Stimulated activated CD4-positive, alpha-beta T cell treated with anti-CD3 and anti-CD28 coated beads, Interleukin-12 subunit alpha, Interleukin-12 subunit beta, amount 100 ng/mL, for 48 hours (primary cell): Measurements from ENCODE around the gene USP22.

Experiments used
- DNase-seq, 3 donors: peaks; one replicate each; pipeline ENCODE4 v3.0.0-alpha.2; 2020; ENCODE audit warnings: low read depth in 2 of 3, low spot score in 1 of 3

Gene USP22

DNA sequence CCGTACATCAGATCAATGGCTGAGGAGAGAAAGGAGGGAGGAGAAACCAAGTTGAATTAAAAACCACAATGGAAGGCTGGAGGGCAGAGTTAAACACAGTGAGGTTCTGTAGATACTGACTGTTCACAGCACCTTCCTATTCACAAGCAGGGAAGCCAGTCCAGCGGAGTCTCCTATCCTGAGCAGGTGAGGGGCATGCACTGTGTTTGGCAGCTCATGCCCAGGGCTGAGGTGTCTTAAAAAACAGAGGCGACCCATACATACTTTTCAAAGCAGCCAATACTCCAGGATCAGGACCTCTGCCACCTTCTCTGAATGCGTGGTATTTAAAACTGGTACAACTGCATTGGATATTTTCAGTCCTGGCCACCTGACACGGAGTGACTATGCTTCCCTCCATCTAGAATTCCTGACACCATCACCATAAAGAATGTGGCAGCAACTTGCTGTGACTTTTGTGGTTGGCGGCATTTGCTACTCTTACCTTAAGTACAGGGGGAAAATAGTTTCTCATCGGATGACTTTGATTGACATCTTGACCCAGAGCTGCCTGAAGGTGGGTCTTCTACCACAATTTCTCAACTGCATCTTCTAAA, 21.5 kb downstream of the USP22 start:
- no peak for DNase-seq

DNA sequence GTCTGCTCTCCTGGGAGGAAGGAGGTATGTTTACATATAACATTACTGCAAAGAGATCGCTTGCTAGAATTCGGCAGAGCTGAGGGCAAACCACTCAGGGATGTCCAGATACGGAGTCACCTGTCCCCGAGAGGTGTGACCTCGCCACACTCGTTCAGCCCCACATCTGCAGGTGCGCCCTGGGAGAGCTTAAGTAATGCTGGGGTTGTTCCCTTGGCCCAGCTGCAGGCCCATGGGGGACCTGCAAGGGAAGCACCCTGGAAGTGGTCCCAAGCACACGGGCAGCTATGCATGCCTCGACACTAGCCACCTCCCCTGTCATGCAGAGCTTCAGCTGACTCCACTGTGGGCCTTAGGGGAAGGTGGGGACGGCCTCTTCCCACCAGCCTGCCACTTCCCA, 22.2 kb downstream of the USP22 start:
- no peak for DNase-seq

GRCh38 chr17:21019976-21020586, 22.7 kb downstream of the USP22 start:
- DNase-seq, result no peak

- no peak for DNase-seq
Observed at GRCh38 chr17:21018894-21019293, 23.9 kb downstream of the USP22 start.

DNA sequence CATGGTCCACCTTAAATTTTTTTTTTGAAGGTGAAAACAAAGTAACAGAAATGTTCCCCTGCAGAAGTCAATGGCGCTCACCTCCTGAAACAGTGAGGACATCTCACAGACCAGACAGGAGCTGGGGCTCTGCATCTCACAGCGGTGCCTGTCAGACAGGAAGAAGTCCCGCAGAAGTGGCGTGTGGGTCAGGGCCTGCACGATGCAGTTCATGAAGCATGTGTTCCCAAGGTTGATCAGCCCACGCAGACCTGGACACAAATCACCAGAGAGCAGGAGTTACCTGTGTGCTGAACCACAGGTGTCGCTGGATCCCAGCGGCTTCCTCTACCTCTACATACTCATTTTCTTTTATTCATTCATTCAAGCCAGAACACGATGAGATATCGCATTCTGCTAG, 24.9 kb downstream of the USP22 start:
- no peak for DNase-seq

GRCh38 chr17:21017256-21017655, 25.6 kb downstream of the USP22 start:
- no peak for DNase-seq

- no peak for DNase-seq
Observed at GRCh38 chr17:21016826-21017225, 26.0 kb downstream of the USP22 start.

DNA sequence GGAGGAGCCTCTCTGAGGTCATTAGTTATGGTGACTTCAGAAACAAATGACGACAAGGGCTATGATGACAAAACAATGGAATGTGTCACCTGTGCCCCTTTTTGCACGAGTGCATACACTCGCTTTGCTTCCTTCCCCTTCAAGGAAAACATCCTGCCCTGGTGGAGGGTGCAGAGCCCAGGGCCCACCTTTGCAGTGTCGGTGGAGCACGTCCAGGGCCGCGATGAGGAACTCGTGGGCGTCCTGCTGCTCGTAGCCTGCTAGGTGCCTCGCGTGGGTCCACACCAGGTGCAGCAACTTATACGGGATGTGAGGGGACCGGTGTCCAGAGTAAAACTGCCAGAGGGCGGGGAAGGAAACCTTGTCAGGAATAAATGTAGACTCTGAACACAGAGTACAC, 27.2 kb downstream of the USP22 start:
- DNase-seq, result no peak

DNA sequence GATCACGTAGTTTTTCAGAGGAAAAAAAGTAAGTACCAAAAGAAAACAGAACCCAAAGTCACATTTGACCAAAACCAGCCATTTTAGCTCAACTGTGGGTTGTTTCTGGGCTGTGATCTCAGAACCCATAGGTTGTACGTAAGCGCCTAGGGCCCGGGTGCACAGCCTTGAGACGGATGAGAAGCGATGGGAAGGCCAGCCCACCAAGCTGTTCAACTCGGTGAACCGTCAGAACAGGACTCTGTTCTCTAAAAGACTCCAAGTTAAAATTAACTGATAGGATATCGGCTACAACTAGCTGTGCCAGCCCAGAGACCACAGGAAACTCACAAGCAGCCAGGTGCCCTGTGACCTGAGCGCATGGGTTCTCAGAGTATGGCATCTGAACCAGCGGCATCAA, 28.3 kb downstream of the USP22 start:
- no peak for DNase-seq

GRCh38 chr17:21013983-21014382, 28.8 kb downstream of the USP22 start:
- no peak for DNase-seq

DNA sequence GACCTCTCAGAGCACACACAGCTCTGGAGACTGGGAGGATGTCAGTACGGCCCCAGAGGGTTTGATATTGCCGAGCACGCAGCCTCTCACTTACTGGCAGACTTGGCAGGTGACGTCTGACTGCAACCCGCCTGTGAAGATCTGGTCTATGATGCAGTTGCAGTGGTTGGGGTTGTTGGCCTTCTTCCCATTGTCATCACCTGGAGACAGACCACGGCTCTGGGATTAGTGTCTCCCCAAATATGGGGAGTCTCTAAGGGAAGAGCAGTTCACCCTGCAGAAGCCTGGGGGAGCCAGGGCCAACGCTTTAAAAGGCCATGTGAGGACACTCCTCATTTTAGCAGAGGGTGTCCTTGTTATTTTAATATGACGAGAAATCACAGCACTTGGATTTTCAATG, 30.1 kb downstream of the USP22 start:
- no peak for DNase-seq

DNA sequence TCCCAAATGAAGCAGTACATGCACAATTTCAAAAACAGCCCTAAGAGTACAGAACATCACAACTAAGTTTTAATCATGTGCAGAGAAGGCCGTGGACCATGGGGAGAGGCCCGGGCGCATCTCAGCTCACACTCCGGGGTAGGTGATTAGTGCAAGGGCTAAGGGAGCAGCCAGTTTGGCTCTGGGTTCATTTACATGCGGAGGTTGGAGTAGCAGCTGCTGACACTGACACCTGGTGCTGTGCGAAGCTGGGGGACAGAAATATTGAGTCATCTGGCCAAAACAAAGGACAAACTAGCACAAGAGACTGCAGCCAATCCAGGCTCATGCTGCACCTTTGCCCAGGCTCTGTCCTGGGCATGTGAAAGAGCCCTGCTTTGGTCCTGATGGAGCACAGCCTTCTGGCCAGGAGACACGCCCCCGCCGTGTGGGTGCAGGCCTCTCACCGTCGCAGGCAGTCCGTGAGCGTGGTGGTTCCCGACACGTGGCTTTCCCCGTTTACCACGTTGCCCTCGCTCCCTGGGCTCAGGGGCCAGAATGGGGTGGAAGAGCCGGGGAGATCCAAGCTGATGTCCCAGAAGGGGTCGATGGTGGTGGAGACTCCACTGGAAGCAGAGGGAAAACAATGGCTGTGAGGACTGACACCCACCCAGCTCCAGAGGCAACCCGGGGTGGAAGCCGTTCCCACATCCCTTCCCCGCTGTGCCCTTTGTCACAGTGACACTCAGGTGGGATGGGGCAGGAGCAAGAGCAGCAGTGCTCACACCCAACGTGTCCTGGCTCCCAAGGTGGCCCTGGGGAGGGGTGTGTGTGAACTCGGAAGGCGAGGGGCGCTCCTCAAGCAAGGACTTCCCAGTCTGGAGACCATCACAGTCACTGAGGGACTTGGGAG, 31.9 kb downstream of the USP22 start:
- DNase-seq, result no peak

- DNase-seq, result no peak
Observed at GRCh38 chr17:21008992-21009671, 33.7 kb downstream of the USP22 start.

DNA sequence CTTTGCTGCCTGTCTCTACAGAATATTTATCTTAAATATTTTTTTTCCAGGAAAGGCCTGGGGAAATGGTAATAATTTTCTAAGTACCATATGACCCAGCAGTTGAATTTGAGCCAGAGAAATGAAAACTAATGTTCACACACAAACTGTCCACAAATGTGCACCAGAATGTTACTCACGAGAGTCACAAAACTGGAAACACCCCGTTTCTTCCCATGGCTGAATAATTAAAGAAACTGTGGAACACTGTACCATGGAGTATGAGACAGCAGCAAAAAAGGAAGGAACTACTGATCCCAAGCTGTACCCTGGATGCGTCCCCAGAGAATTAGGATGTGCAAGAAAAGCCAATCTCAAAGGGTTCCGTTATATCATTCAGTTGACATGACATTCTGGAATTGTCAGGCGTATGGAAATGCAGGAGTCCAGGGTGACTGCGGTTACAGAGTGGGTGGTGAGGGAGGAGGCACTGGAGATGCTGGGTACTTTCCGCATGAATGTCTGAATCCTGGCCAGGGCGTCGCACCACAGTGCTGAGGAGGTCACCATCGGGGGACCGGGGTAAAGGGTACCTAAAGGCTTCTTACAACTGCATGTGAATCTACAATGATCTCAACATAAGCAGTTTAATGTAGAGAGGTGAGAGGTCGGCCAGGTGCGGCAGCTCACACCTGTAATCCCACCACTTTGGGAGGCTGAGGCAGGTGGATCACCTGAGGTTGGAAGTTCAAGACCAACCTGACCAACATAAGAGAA, 34.5 kb downstream of the USP22 start:
- no peak for DNase-seq

GRCh38 chr17:21007646-21008045, 35.2 kb downstream of the USP22 start:
- no peak for DNase-seq

DNA sequence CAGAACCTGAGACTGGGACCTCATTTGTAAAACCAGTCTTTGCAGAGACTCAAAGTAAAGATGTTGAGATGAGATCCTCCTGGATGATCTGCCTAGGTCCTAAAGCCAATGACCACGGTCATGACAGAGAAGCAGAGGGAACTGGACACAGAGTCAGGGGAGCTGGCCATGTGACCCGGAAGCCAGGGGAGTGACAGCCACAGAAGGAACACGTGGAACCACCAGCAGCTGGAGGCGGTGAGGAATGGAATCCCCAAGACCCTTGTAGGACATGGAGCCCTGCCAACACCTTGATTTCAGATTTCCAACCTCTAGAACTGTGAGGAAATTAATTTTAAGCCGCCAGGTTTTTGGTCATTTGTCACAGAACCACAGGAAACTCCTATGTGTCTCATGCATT, 37.0 kb downstream of the USP22 start:
- DNase-seq, result no peak

- no peak for DNase-seq
Observed at GRCh38 chr17:21005367-21005766, 37.4 kb downstream of the USP22 start.

DNA sequence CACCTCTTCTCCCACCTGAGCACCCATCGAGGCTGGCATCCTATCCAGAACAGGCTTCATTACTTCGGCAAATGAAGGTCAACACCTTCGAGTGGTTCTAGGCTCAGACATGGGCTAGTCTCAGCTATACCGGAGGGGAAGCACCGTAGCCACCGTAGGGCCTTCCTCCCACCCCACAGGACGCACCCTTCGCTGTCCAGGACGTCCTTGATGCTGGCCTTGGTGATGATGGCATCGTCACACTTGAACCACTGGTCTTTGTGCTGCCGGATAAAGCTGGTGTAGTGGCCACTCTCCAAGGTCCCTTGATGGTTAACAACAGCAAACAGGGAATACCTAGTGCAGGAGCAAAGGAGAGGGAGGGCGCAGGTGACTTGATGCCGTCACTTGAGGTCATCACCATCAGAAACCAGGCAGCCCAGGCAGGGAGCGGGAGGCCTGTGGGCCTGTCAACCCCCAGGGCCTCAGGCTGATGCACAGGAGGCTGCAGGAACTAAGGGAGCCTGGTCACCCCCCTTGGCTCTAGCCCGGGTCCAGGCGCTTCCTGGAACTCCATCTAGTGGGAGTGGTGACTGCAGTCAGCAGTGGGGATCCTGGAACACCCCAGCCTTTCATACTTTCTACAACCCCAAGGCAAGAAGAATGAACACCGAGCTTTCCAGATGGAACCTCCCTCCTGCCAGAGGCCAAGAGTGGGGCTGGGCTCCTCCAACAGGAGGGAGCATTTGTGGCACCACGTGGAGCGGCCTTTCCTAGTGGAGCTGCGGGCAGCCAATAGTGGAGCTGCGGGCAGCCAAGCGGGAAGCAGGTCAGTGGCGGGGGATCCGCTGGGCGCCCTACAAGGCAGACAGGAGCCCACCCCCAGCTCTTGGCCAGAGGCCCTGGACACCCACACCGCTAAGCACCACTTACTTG, 38.5 kb downstream of the USP22 start:
- no peak for DNase-seq

DNA sequence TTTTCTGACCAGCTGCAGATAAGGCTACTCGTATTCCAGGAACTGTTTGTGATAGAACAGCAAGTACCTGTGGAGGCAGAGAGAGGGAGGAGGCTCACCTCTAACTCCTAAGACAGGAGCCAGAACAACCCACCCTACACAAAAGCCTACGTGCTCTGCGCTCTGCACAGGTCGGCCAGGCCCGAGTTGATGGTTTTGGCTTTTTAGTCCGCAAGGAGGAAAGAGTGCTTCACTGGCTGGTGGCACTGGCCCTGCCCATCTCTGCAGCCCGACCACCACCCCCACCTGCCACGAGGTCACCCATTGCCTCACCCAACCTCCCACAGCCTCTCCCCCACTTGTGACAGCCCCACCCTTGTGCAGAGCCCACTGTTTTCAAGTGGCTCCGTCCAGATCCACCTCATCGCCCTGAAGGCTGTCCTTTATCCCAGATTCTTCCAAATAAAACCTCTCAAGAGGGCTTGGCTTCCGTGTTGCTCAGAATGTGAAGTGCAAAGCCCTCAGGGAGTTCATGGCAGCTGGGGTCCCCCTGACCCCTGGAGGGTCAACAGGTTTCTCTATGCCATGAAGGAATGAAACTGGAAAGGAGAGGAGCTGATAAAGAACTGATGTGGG, 39.7 kb downstream of the USP22 start:
- DNase-seq, result no peak
